MCF 10A (cell line): ENCODE results near the gene ACE2. TPM values are rescaled to one million over a fixed set of nuclear protein-coding genes. Genes with fewer than 3 reads are reported as not detected.

Experiments
- BruUV-seq: library from RNA; stranded (reverse); fragments of 400-500 nt; replicated peaks from 2 replicates; lab custom pipeline; 2021; lab: Mats Ljungman, UMichigan
- CTCF ChIA-PET: fragments of 300-600 bp; sonication (Branson Sonifier 250); formaldehyde crosslinking; extraction: SDS; loops from one replicate; lab custom pipeline; 2021; ENCODE audit warnings: antibody characterized with exemption, inconsistent platforms; lab: Yijun Ruan, JAX
- POLR2A ChIA-PET: fragments of 300-600, 350-650 bp; sonication (Branson Sonifier 250); formaldehyde crosslinking; extraction: SDS; loops from one replicate; lab custom pipeline; 2020; ENCODE audit warnings: antibody characterized with exemption, inconsistent platforms; lab: Yijun Ruan, JAX
- DNase-seq: peaks from one replicate; pipeline ENCODE4 v3.0.0-alpha.2; 2018; ENCODE audit not compliant: unreplicated experiment
- H3K27ac Mint-ChIP-seq: one replicate; pipeline ENCODE4 v1.8.0; 2022; ENCODE audit warnings: mild to moderate bottlenecking, low read depth, mixed read lengths; ENCODE audit not compliant: unreplicated experiment
- H3K27me3 Mint-ChIP-seq: one replicate; pipeline ENCODE4 v1.8.0; 2022; ENCODE audit warnings: mixed read lengths; ENCODE audit not compliant: insufficient read depth, unreplicated experiment
- H3K36me3 Mint-ChIP-seq: one replicate; pipeline ENCODE4 v1.8.0; 2022; ENCODE audit warnings: mild to moderate bottlenecking, moderate library complexity, mixed read lengths; ENCODE audit not compliant: insufficient read depth, unreplicated experiment
- H3K4me1 Mint-ChIP-seq: one replicate; pipeline ENCODE4 v1.8.0; 2022; ENCODE audit warnings: mixed read lengths; ENCODE audit not compliant: insufficient read depth, unreplicated experiment
- H3K4me3 Mint-ChIP-seq: one replicate; pipeline ENCODE4 v1.8.0; 2022; ENCODE audit warnings: mild to moderate bottlenecking, moderate library complexity, mixed read lengths; ENCODE audit not compliant: unreplicated experiment
- H3K9me3 Mint-ChIP-seq: one replicate; pipeline ENCODE4 v1.8.0; 2022; ENCODE audit warnings: mixed read lengths; ENCODE audit not compliant: unreplicated experiment
- intact Hi-C: fragments of 100-400 bp; cut with micrococcal nuclease; formaldehyde crosslinking; loops from 2 replicates; pipeline ENCODE4 v1.14.1; 2022
- total RNA-seq: library from RNA; stranded (reverse); gene quantifications from 2 replicates; pipeline ENCODE4 v1.2.3, GENCODE V29; 2022
- TF ChIP-seq, protein P1 (sequence below): fragments of 200-600 bp; IDR thresholded peaks from one replicate; pipeline ENCODE4 v1.8.0; 2022; ENCODE audit warnings: antibody characterized with exemption, mild to moderate bottlenecking; ENCODE audit not compliant: unreplicated experiment

Gene ACE2
- total RNA-seq, 1 experiment from 2014 or later: not detected

DNA sequence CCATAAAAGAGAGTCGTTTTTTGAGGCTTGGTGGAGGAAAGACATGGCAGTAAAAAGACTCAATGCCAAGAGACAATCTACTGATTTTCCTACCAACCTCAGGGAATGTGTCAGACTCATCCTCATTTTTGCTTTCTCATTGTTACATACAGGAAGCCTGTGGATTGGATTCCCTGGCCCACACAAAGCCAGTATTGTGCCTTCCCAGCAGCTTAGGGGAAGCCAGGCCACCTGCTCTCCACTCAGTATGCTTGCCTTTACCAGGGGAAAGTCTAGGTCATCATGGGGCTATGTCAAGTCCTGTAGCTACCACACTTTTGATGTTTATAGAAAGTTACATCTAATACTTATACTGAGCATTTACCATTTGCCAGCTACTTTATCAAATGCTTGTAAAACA, 89.2 kb downstream of the ACE2 start:
- CTCF ChIA-PET: interaction anchor here (1.7 to 2.5 kb wide), 3 partner anchors 11 to 53 kb away, joined by 9 to 14 read pairs (median 13); partner anchors contain the start of gene BMX
- Mint-ChIP-seq H3K4me1 (no peaks in the 10 kb centered on the region), H3K9me3 (no peaks in the 10 kb centered on the region), H3K36me3 (no peaks in the 10 kb centered on the region), H3K4me3 (no peak overlapping the region), H3K27ac (no peak overlapping the region), H3K27me3 (peaks cover 25% of the 10 kb centered on the region)
- TF ChIP-seq, protein P1, sequence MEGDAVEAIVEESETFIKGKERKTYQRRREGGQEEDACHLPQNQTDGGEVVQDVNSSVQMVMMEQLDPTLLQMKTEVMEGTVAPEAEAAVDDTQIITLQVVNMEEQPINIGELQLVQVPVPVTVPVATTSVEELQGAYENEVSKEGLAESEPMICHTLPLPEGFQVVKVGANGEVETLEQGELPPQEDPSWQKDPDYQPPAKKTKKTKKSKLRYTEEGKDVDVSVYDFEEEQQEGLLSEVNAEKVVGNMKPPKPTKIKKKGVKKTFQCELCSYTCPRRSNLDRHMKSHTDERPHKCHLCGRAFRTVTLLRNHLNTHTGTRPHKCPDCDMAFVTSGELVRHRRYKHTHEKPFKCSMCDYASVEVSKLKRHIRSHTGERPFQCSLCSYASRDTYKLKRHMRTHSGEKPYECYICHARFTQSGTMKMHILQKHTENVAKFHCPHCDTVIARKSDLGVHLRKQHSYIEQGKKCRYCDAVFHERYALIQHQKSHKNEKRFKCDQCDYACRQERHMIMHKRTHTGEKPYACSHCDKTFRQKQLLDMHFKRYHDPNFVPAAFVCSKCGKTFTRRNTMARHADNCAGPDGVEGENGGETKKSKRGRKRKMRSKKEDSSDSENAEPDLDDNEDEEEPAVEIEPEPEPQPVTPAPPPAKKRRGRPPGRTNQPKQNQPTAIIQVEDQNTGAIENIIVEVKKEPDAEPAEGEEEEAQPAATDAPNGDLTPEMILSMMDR: no peak
- POLR2A ChIA-PET: no interaction called here
- DNase-seq: no peak
- BruUV-seq: no TSS peak
- intact Hi-C loops: no loop called here

Other genes with a start within 250 kb of the ACE2 start
- gene VEGFD, start 216.5 kb downstream of the ACE2 start, total RNA-seq: not detected in 2 replicates
- 8.2 and 10.3 TPM in 2 replicates for gene PIR, start 107.6 kb downstream of the ACE2 start, total RNA-seq
- gene BMX, start 100.2 kb downstream of the ACE2 start, total RNA-seq: not detected in 2 replicates
- gene CLTRN, start 63.8 kb upstream of the ACE2 start, total RNA-seq: 1.5 and 1.8 TPM in 2 replicates
- gene CA5B, start 137.3 kb upstream of the ACE2 start, total RNA-seq: 15.3 and 21.2 TPM in 2 replicates
- gene ZRSR2, start 189.5 kb upstream of the ACE2 start, total RNA-seq: 17.0 and 20.3 TPM in 2 replicates